IPS DF 6.9 (cell line): ENCODE results near the gene DND1.
"Not testable (repeated sequence)": the region's sequence is repeated elsewhere in the genome, so short reads cannot be mapped to it uniquely, and the experiment has no call there.

ENCODE experiments used
- DNase-seq: peaks from one replicate; pipeline ENCODE4 v3.0.0-alpha.2; 2013; ENCODE audit warnings: low read depth, low spot score
- H3K27ac ChIP-seq: one replicate; pipeline ENCODE4 v1.5.1; 2013; ENCODE audit warnings: low read length, control low read depth
- H3K27me3 ChIP-seq: 2 replicates; pipeline ENCODE4 v1.6.1; 2013; ENCODE audit warnings: mild to moderate bottlenecking, low read length; ENCODE audit not compliant: control insufficient read depth, insufficient read depth
- H3K36me3 ChIP-seq: 2 replicates; pipeline ENCODE4 v1.6.1; 2013; ENCODE audit warnings: low read length; ENCODE audit not compliant: control insufficient read depth, insufficient read depth
- H3K4me1 ChIP-seq: 2 replicates; pipeline ENCODE4 v1.6.1; 2013; ENCODE audit warnings: low read length; ENCODE audit not compliant: control insufficient read depth, insufficient read depth
- H3K4me3 ChIP-seq: 2 replicates; pipeline ENCODE4 v1.5.1; 2013; ENCODE audit warnings: mild to moderate bottlenecking, low read length
- H3K9me3 ChIP-seq: 2 replicates; pipeline ENCODE4 v1.6.1; 2013; ENCODE audit warnings: low read length, inconsistent platforms; ENCODE audit not compliant: control insufficient read depth, insufficient read depth
- WGBS: extraction: QIAGEN DNeasy Blood & Tissue Kit; methylation state at CpG from one replicate; pipeline ENCODE4 v1.1.7; 2013; ENCODE audit warnings: mixed read lengths, missing lambda C conversion rate; ENCODE audit not compliant: insufficient read length, insufficient coverage; 5-methylcytosine and 5-hydroxymethylcytosine counted together

DND1 gene

GRCh38 chr5:140631036-140631417, 42.3 kb downstream of the DND1 start:
- DNase-seq = no peak
- Histone ChIP-seq H3K4me3 (no peak overlapping the region), H3K9me3 (no peaks in the 10 kb centered on the region; the same call in 1 of the 2 replicates), H3K27ac (no peak overlapping the region), H3K4me1 (no peaks in the 10 kb centered on the region), H3K27me3 (peaks cover 29% of the 10 kb centered on the region), H3K36me3 (no peaks in the 10 kb centered on the region)
- no CpG with 5 or more reads among the region's 4 CpGs for WGBS

GRCh38 chr5:140630292-140631035, 42.9 kb downstream of the DND1 start:
- no peaks in the 10 kb centered on the region for H3K4me1 ChIP-seq
- no peaks in the 10 kb centered on the region for H3K36me3 ChIP-seq
- no peaks in the 10 kb centered on the region; the same call in 1 of the 2 replicates for H3K9me3 ChIP-seq
- H3K4me3 ChIP-seq = no peak overlapping the region
- H3K27me3 ChIP-seq = peaks cover 29% of the 10 kb centered on the region
- no peak for DNase-seq
- no peak overlapping the region for H3K27ac ChIP-seq
- no CpG with 5 or more reads among the region's 2 CpGs for WGBS

- DNase-seq = no peak
- no peaks in the 10 kb centered on the region; the same call in 1 of the 2 replicates for H3K9me3 ChIP-seq
- no CpG with 5 or more reads among the region's 1 CpG for WGBS
Observed at GRCh38 chr5:140628711-140629110, 44.7 kb downstream of the DND1 start.

GRCh38 chr5:140627972-140628371, 45.4 kb downstream of the DND1 start:
- H3K36me3 ChIP-seq = no peaks in the 10 kb centered on the region
- H3K27me3 ChIP-seq = peaks cover 24% of the 10 kb centered on the region
- no peak overlapping the region for H3K27ac ChIP-seq
- H3K4me1 ChIP-seq = no peaks in the 10 kb centered on the region
- WGBS = no CpG with 5 or more reads among the region's 6 CpGs
- no peak for DNase-seq
- no peak overlapping the region for H3K4me3 ChIP-seq
- H3K9me3 ChIP-seq = no peaks in the 10 kb centered on the region; the same call in 1 of the 2 replicates

More at GRCh38 chr5:140628711-140629110, 44.7 kb downstream of the DND1 start:
- no peaks in the 10 kb centered on the region for H3K4me1 ChIP-seq
- H3K27ac ChIP-seq = no peak overlapping the region
- H3K36me3 ChIP-seq = no peaks in the 10 kb centered on the region
- H3K27me3 ChIP-seq = peaks cover 29% of the 10 kb centered on the region
- H3K4me3 ChIP-seq = no peak overlapping the region

GRCh38 chr5:140624886-140625285, 48.5 kb downstream of the DND1 start:
- H3K27ac ChIP-seq, DNase-seq, H3K9me3 ChIP-seq, H3K4me1 ChIP-seq, H3K27me3 ChIP-seq, H3K36me3 ChIP-seq, H3K4me3 ChIP-seq: not testable (repeated sequence)
- no CpG with 5 or more reads among the region's 10 CpGs for WGBS

GRCh38 chr5:140623061-140623460, 50.3 kb downstream of the DND1 start:
- not testable (repeated sequence) for DNase-seq, H3K27ac ChIP-seq, H3K4me1 ChIP-seq, H3K27me3 ChIP-seq, H3K9me3 ChIP-seq, H3K36me3 ChIP-seq, H3K4me3 ChIP-seq

- DNase-seq = no peak
- H3K27ac ChIP-seq = no peak overlapping the region
- no CpG with 5 or more reads among the region's 3 CpGs for WGBS
- no peaks in the 10 kb centered on the region for H3K27me3 ChIP-seq
- no peaks in the 10 kb centered on the region; the same call in 1 of the 2 replicates for H3K9me3 ChIP-seq
- no peaks in the 10 kb centered on the region for H3K4me1 ChIP-seq
- H3K36me3 ChIP-seq = no peaks in the 10 kb centered on the region
- no peak overlapping the region for H3K4me3 ChIP-seq
Observed at GRCh38 chr5:140622301-140622700, 51.1 kb downstream of the DND1 start.
